ENCODE results near the gene KDF1.

GRCh38 chr1:27000090-27000816 lies 40.0 kb upstream of the KDF1 start:
- TF ChIP-seq CTCF (conservative IDR thresholded peaks at IDR 0.05; ENCODE audit: low read length) (no peak), EZH2phosphoT487 (IDR thresholded peaks at IDR 0.05; ENCODE audit: borderline replicate concordance) (no peak)

Measured in Loucy (cell line).